ENCODE measurements around the gene USP34.
A peak's percentile ranks its signal among the peaks of the same experiment; 100 is the strongest.
"Not testable (repeated sequence)": the region's sequence is repeated elsewhere in the genome, so short reads cannot be mapped to it uniquely, and the experiment has no call there.

USP34 gene

DNA sequence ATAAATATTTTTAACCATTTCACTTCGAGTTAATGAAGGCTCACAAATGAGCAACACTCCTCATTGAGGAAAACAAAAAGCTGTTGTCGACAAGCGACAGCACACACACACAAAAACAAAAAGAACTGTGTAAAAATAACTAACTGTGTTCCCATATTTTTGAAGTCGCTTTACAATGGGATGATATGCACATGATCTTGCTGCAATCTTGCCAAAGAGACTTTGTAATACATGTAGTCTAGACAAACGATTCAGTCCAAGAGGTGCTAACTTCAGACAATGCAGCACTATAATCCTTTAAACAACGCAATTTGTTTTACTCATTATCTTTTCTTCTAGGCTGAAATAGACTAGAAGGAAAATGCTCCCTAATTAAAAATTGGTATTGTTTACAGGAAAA, 7.2 kb upstream of the USP34 start:
- no peak overlapping the region for H3K9ac ChIP-seq (ENCODE audit: low read length)
- H3K9me3 ChIP-seq (ENCODE audit: control insufficient read depth, low read length) = no peaks in the 10 kb centered on the region
- peaks cover 5% of the 10 kb centered on the region for H3K4me1 ChIP-seq (ENCODE audit: control insufficient read depth, insufficient read depth, low read length)
- no peak overlapping the region for H3K4me3 ChIP-seq (ENCODE audit: low read length)
- peaks cover 60% of the 10 kb centered on the region for H3K36me3 ChIP-seq (ENCODE audit: control insufficient read depth, insufficient read depth, low read length, severe bottlenecking)
- no peaks in the 10 kb centered on the region for H3K27me3 ChIP-seq (replicated peaks; ENCODE audit: control insufficient read depth, insufficient read depth, low read length)
- DNase-seq (ENCODE audit: low read depth) = no peak

- peaks cover 49% of the 10 kb centered on the region for H3K36me3 ChIP-seq (ENCODE audit: control insufficient read depth, insufficient read depth, low read length, severe bottlenecking)
- not testable (repeated sequence) for H3K9me3 ChIP-seq (ENCODE audit: control insufficient read depth, low read length); H3K4me3 ChIP-seq (ENCODE audit: low read length); DNase-seq (ENCODE audit: low read depth); H3K4me1 ChIP-seq (ENCODE audit: control insufficient read depth, insufficient read depth, low read length); H3K27me3 ChIP-seq (replicated peaks; ENCODE audit: control insufficient read depth, insufficient read depth, low read length); H3K9ac ChIP-seq (ENCODE audit: low read length)
Observed at GRCh38 chr2:61476929-61477589, 6.2 kb upstream of the USP34 start.

DNA sequence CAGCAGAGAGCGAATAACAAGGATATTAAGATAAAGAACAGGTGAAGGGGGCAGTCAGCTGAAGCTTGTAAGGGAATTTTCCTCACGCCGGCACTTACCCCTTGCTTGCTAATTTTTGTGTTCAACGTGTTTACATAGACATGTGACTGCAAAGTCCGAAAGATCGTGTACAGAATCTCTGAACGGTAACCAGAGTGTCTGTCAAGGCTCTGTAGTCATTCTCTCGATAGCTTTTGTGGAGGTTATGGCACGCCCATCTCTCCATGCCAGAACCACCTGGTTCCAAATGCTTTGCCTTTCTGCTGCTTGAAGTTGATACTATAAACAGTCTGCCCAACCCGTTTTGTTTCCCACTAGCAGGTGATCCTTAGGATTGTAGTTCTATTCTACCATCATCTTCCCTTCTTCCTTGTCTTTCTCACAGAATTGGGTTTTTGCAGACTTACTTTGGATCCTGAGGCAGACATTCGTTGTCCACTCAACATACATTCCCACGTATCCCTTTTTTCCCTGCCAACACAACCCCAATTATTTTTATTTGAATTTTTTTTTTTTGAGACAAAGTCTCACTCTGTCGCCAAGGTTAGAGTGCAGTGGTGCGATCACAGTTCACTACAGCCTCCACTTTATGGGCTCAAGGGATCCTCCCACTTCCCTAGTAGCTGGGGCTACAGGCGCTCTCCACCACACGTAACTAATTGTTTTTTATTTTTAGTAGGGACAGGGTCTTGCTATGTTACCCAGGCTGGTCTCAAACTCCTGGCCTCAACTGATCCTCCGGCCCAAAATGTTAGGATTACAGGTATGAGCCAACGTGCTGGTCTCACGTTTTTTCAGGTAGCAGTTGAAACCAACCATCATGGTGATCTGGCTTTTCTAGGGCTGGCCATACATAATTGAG, 1.3 kb upstream of the USP34 start:
- peaks cover 15% of the 10 kb centered on the region for H3K4me1 ChIP-seq (ENCODE audit: control insufficient read depth, insufficient read depth, low read length)
- DNase-seq (ENCODE audit: low read depth) = peak; percentile 42
- H3K9ac ChIP-seq (ENCODE audit: low read length) = peak overlapping the region; percentile 100
- peaks cover 10% of the 10 kb centered on the region for H3K36me3 ChIP-seq (ENCODE audit: control insufficient read depth, insufficient read depth, low read length, severe bottlenecking)
- H3K9me3 ChIP-seq (ENCODE audit: control insufficient read depth, low read length) = no peaks in the 10 kb centered on the region
- no peaks in the 10 kb centered on the region for H3K27me3 ChIP-seq (replicated peaks; ENCODE audit: control insufficient read depth, insufficient read depth, low read length)
- H3K4me3 ChIP-seq (ENCODE audit: low read length) = peak overlapping the region; percentile 98

GRCh38 chr2:61470122-61470951, 550 bp downstream of the USP34 start:
- peak; percentile 91 for DNase-seq (ENCODE audit: low read depth)
- Histone ChIP-seq H3K9me3 (ENCODE audit: control insufficient read depth, low read length) (no peaks in the 10 kb centered on the region), H3K36me3 (ENCODE audit: control insufficient read depth, insufficient read depth, low read length, severe bottlenecking) (peaks cover 3% of the 10 kb centered on the region), H3K4me1 (ENCODE audit: control insufficient read depth, insufficient read depth, low read length) (peaks cover 15% of the 10 kb centered on the region), H3K27me3 (replicated peaks; ENCODE audit: control insufficient read depth, insufficient read depth, low read length) (no peaks in the 10 kb centered on the region), H3K4me3 (ENCODE audit: low read length) (peak overlapping the region; percentile 97), H3K9ac (ENCODE audit: low read length) (peak overlapping the region; percentile 93)

GRCh38 chr2:61469424-61470121, 1.3 kb downstream of the USP34 start:
- DNase-seq (ENCODE audit: low read depth) = peak; percentile 51
- peak overlapping the region; percentile 97 for H3K4me3 ChIP-seq (ENCODE audit: low read length)
- H3K36me3 ChIP-seq (ENCODE audit: control insufficient read depth, insufficient read depth, low read length, severe bottlenecking) = peaks cover 3% of the 10 kb centered on the region
- H3K27me3 ChIP-seq (replicated peaks; ENCODE audit: control insufficient read depth, insufficient read depth, low read length) = no peaks in the 10 kb centered on the region
- H3K4me1 ChIP-seq (ENCODE audit: control insufficient read depth, insufficient read depth, low read length) = peaks cover 15% of the 10 kb centered on the region
- no peaks in the 10 kb centered on the region for H3K9me3 ChIP-seq (ENCODE audit: control insufficient read depth, low read length)
- peak overlapping the region; percentile 93 for H3K9ac ChIP-seq (ENCODE audit: low read length)

DNA sequence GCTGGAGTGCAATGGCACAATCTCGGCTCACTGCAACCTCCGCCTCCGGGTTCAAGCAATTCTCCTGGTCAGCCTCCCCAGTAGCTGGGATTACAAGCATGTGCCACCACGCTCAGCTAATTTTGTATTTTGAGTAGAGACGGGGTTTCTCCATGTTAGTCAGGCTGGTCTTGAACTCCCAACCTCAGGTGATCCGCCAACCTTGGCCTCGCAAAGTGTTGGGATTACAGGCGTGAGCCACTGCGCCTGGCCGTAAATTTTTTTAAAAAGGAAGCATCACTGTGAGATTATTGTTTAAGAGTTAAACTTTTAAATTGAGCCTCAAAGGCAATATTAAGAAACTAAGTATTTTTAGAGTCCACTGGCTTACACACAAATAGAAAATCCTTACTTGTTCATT, 2.7 kb downstream of the USP34 start:
- H3K9me3 ChIP-seq (ENCODE audit: control insufficient read depth, low read length); H3K27me3 ChIP-seq (replicated peaks; ENCODE audit: control insufficient read depth, insufficient read depth, low read length); H3K9ac ChIP-seq (ENCODE audit: low read length); DNase-seq (ENCODE audit: low read depth); H3K36me3 ChIP-seq (ENCODE audit: control insufficient read depth, insufficient read depth, low read length, severe bottlenecking); H3K4me3 ChIP-seq (ENCODE audit: low read length): not testable (repeated sequence)
- H3K4me1 ChIP-seq (ENCODE audit: control insufficient read depth, insufficient read depth, low read length) = peaks cover 15% of the 10 kb centered on the region

DNA sequence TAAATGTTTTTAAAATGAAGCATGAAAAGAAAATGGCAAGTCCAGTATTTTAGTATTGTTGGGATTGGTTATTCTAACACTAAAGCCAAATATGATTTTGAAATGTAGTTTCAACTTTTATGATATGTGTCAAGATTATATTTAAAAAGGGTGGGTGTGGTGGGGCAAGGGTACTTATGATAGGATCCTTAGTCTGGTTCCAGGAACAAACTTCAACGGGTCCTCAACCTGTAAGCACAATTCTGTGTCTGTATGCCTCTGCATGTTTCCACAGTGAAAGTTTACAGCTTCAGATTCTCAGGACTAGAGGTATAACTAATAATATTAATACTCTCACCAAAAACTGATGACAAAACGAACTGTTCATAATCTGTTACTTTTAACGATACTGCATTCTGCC, 5.8 kb downstream of the USP34 start:
- Histone ChIP-seq H3K9me3 (ENCODE audit: control insufficient read depth, low read length) (no peaks in the 10 kb centered on the region), H3K4me1 (ENCODE audit: control insufficient read depth, insufficient read depth, low read length) (peaks cover 11% of the 10 kb centered on the region), H3K4me3 (ENCODE audit: low read length) (no peak overlapping the region), H3K36me3 (ENCODE audit: control insufficient read depth, insufficient read depth, low read length, severe bottlenecking) (peaks cover 3% of the 10 kb centered on the region), H3K27me3 (replicated peaks; ENCODE audit: control insufficient read depth, insufficient read depth, low read length) (no peaks in the 10 kb centered on the region), H3K9ac (ENCODE audit: low read length) (no peak overlapping the region)
- DNase-seq (ENCODE audit: low read depth) = no peak

DNA sequence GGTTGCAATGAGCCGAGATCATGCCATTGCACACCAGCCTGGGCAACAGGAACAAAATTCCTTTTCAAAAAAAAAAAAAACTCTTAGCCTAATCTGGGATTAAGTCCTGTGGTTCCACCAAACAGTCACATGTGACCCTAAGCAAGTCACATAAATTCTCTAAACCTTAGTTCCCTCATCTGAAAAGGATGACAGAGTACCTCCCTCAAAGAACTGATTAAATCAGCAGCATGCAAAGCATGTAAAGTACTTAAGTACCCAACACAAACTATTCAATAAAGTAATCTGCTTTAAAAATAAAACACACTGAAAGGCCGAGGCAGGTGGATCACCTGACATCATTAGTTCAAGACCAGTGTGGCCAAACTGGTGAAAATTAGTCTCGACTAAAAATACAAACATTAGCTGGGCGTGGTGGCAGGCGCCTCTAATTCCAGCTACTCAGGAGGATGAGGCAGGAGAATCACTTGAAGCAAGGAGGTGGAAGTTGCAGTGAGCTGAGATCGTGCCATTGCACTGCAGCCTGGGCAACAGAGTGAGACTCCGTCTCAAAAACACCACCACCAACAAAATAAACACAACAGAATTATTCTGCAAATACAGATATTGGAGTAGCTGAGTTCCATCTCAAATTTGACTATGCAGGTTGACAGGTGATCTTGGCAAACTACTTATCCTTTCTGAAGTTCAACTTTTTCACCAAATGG, 7.0 kb downstream of the USP34 start:
- Histone ChIP-seq H3K27me3 (replicated peaks; ENCODE audit: control insufficient read depth, insufficient read depth, low read length) (no peaks in the 10 kb centered on the region), H3K36me3 (ENCODE audit: control insufficient read depth, insufficient read depth, low read length, severe bottlenecking) (peaks cover 3% of the 10 kb centered on the region), H3K4me3 (ENCODE audit: low read length) (no peak overlapping the region), H3K9me3 (ENCODE audit: control insufficient read depth, low read length) (no peaks in the 10 kb centered on the region), H3K9ac (ENCODE audit: low read length) (no peak overlapping the region), H3K4me1 (ENCODE audit: control insufficient read depth, insufficient read depth, low read length) (peaks cover 17% of the 10 kb centered on the region)
- DNase-seq (ENCODE audit: low read depth) = no peak

DNA sequence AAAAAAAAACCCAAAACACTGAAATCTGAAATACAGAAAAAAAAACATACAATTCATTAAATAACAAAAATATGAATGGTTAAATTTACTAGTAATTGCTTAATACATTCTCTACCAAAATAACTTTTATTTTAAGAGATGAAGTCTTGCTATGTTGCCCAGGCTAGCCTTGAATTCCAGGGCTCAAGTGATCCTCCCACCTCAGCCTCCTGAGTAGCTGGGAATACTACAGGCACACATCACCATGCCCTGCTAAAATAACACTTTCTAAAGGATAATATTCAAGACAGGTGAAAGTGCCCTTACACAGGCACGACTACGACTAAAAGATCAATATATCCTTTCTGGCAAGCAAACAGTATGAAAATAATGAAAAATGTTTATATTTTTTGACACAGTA, 9.5 kb downstream of the USP34 start:
- Histone ChIP-seq H3K27me3 (replicated peaks; ENCODE audit: control insufficient read depth, insufficient read depth, low read length) (no peaks in the 10 kb centered on the region), H3K36me3 (ENCODE audit: control insufficient read depth, insufficient read depth, low read length, severe bottlenecking) (no peaks in the 10 kb centered on the region), H3K4me3 (ENCODE audit: low read length) (no peak overlapping the region), H3K9ac (ENCODE audit: low read length) (no peak overlapping the region), H3K4me1 (ENCODE audit: control insufficient read depth, insufficient read depth, low read length) (peaks cover 24% of the 10 kb centered on the region), H3K9me3 (ENCODE audit: control insufficient read depth, low read length) (no peaks in the 10 kb centered on the region)
- no peak for DNase-seq (ENCODE audit: low read depth)

DNA sequence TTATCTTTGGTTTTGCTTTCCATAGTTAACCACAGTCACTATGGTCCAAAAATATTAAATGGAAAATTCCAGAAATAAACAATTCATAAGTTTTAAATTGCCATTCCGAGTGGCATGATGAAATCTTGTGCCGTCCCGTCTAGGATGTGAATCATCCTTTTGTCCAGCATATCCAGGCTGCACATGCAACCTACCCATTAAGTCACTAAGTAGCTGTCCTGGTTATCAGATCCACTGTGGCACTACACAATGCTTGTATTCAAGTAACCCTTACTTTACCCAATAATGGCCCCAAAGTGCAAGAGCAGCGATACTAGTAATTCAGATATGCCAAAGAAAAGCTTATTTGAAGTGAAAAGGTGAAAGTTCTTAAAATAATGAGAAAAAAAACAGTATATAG, 10.7 kb downstream of the USP34 start:
- H3K4me1 ChIP-seq (ENCODE audit: control insufficient read depth, insufficient read depth, low read length) = peaks cover 36% of the 10 kb centered on the region
- no peaks in the 10 kb centered on the region for H3K9me3 ChIP-seq (ENCODE audit: control insufficient read depth, low read length)
- peak; percentile 80 for DNase-seq (ENCODE audit: low read depth)
- no peaks in the 10 kb centered on the region for H3K36me3 ChIP-seq (ENCODE audit: control insufficient read depth, insufficient read depth, low read length, severe bottlenecking)
- H3K4me3 ChIP-seq (ENCODE audit: low read length) = no peak overlapping the region
- no peak overlapping the region for H3K9ac ChIP-seq (ENCODE audit: low read length)
- no peaks in the 10 kb centered on the region for H3K27me3 ChIP-seq (replicated peaks; ENCODE audit: control insufficient read depth, insufficient read depth, low read length)
